Natural killer cell (primary cell): Measurements from ENCODE around the gene ICAM5. TPM values are rescaled to one million over a fixed set of nuclear protein-coding genes. Genes with fewer than 3 reads are reported as not detected.
A peak's percentile ranks its signal among the peaks of the same experiment; 100 is the strongest.

Experiments used
- ATAC-seq, 3 donors: fragments of 150-1000 bp in 2 of 3; fragments of 200-7000 bp in 1 of 3; cut with Tn5 transposase; 1 replicate in 1 of 3; 2 replicates in 2 of 3; pipeline ENCODE4 v1.10.0; 2021; ENCODE audit warnings: mild to moderate bottlenecking in 2 of 3, moderate library complexity in 2 of 3
- DNase-seq, 2 donors: peaks; one replicate each; pipeline versions ENCODE4 v3.0.0 to v3.0.0-alpha.2; 2013 to 2021; ENCODE audit warnings: mixed read lengths in 1 of 2
- H3K27ac ChIP-seq: one replicate; pipeline ENCODE4 v1.5.1; 2013; ENCODE audit warnings: mild to moderate bottlenecking, low read length
- H3K27me3 ChIP-seq: one replicate; pipeline ENCODE4 v1.6.1; 2013; ENCODE audit warnings: low read length; ENCODE audit not compliant: control insufficient read depth, insufficient read depth
- H3K36me3 ChIP-seq: one replicate; pipeline ENCODE4 v1.6.1; 2013; ENCODE audit warnings: low read length; ENCODE audit not compliant: control insufficient read depth, insufficient read depth
- H3K4me1 ChIP-seq: one replicate; pipeline ENCODE4 v1.6.1; 2013; ENCODE audit warnings: low read length; ENCODE audit not compliant: control insufficient read depth, insufficient read depth
- H3K4me3 ChIP-seq: one replicate; pipeline ENCODE4 v1.5.1; 2013; ENCODE audit warnings: low read length
- H3K9me3 ChIP-seq: one replicate; pipeline ENCODE4 v1.6.1; 2013; ENCODE audit warnings: low read length; ENCODE audit not compliant: control insufficient read depth, insufficient read depth
- H3K27ac Mint-ChIP-seq, 2 donors: one replicate each; pipeline ENCODE4 v1.8.0; 2022; ENCODE audit warnings: mild to moderate bottlenecking in 2 of 2, mixed read lengths in 2 of 2, moderate library complexity in 1 of 2
- H3K27me3 Mint-ChIP-seq, 2 donors: one replicate each; pipeline ENCODE4 v1.8.0; 2022; ENCODE audit warnings: low read depth in 2 of 2, mixed read lengths in 2 of 2
- H3K36me3 Mint-ChIP-seq: one replicate; pipeline ENCODE4 v1.8.0; 2022; ENCODE audit warnings: mixed read lengths
- H3K4me1 Mint-ChIP-seq, 2 donors: one replicate each; pipeline ENCODE4 v1.8.0; 2022; ENCODE audit warnings: mixed read lengths in 2 of 2
- H3K4me3 Mint-ChIP-seq: one replicate; pipeline ENCODE4 v1.8.0; 2022; ENCODE audit warnings: mild to moderate bottlenecking, moderate library complexity, mixed read lengths
- H3K9me3 Mint-ChIP-seq, 2 donors: one replicate each; pipeline ENCODE4 v1.8.0; 2022; ENCODE audit warnings: mixed read lengths in 2 of 2
- CTCF ChIP-seq: fragments of 200-600 bp; IDR thresholded peaks from one replicate; pipeline ENCODE4 v1.8.0; 2022; ENCODE audit warnings: antibody characterized with exemption
- WGBS: methylation state at CpG from one replicate; pipeline ENCODE4 v1.1.7; 2013; ENCODE audit warnings: missing lambda C conversion rate; ENCODE audit not compliant: insufficient coverage; 5-methylcytosine and 5-hydroxymethylcytosine counted together
- intact Hi-C: fragments of 100-400 bp; cut with micrococcal nuclease; formaldehyde crosslinking; loops from one replicate; pipeline ENCODE4 v1.14.2; 2022
- total RNA-seq, 4 donors: library from RNA; stranded (reverse); fragments of 120-200 nt in 1 of 4; gene quantifications; one replicate each; pipeline versions ENCODE4 v1.2.3 to v1.2.4, GENCODE V29; 2013 to 2022

The ICAM5 gene
- total RNA-seq, 3 donors from 2014 or later (not counting 1 experiment from before 2014, with no cell fraction given), result 1.1 to 1.6 (median 1.5) TPM

GRCh38 chr19:10269333-10270179, 20.2 kb upstream of the ICAM5 start:
- Histone ChIP-seq H3K4me1 (peaks cover 40% of the 10 kb centered on the region), H3K27ac (peak overlapping the region; percentile 97), H3K9me3 (no peaks in the 10 kb centered on the region), H3K36me3 (peaks cover 2% of the 10 kb centered on the region), H3K27me3 (no peaks in the 10 kb centered on the region), H3K4me3 (peak overlapping the region; percentile 83)
- peak; percentile 92 to 93 for DNase-seq
- intact Hi-C loops, result loop anchor here (1.0 to 5.0 kb wide), 7 partner anchors 21 to 168 kb away; partner anchors contain the start of genes ICAM3, RAVER1 and TYK2
- Mint-ChIP-seq H3K36me3 (no peaks in the 10 kb centered on the region), H3K4me3 (peak overlapping the region; percentile 90), H3K4me1 (peaks cover 24 to 39% of the 10 kb centered on the region in 2 donors), H3K9me3 (no peaks in the 10 kb centered on the region), H3K27ac (peak overlapping the region; percentile 94 to 96), H3K27me3 (no peaks in the 10 kb centered on the region)
- peak; percentile 56 to 68 (median 58) for ATAC-seq
- TF ChIP-seq CTCF, result peak; percentile 89
- 3% methylated on average over 59 of the region's 59 CpGs for WGBS

GRCh38 chr19:10270180-10270615, 19.6 kb upstream of the ICAM5 start:
- Mint-ChIP-seq H3K27ac (peak overlapping the region; percentile 94 to 96), H3K9me3 (no peaks in the 10 kb centered on the region), H3K27me3 (no peaks in the 10 kb centered on the region), H3K4me3 (peak overlapping the region; percentile 90), H3K4me1 (peaks cover 28 to 42% of the 10 kb centered on the region in 2 donors), H3K36me3 (no peaks in the 10 kb centered on the region)
- Histone ChIP-seq H3K4me1 (peaks cover 40% of the 10 kb centered on the region), H3K27me3 (no peaks in the 10 kb centered on the region), H3K4me3 (peak overlapping the region; percentile 83), H3K36me3 (peaks cover 9% of the 10 kb centered on the region), H3K27ac (peak overlapping the region; percentile 97), H3K9me3 (no peaks in the 10 kb centered on the region)
- no peak for TF ChIP-seq CTCF
- ATAC-seq (peak; percentile 52 to 85 (median 70)), DNase-seq (peak; percentile 85 to 86)
- WGBS, result under 1% methylated on average over 37 of the region's 37 CpGs
- intact Hi-C loops, result loop anchor here (2.0 to 5.0 kb wide), 5 partner anchors 21 to 167 kb away; partner anchors contain the start of genes RAVER1 and TYK2

- Histone ChIP-seq H3K27me3 (no peaks in the 10 kb centered on the region), H3K27ac (peak within 1 kb of the TSS; percentile 97), H3K4me1 (peaks cover 40% of the 10 kb centered on the region), H3K4me3 (peak within 1 kb of the TSS; percentile 83), H3K9me3 (no peaks in the 10 kb centered on the region), H3K36me3 (peaks cover 12% of the 10 kb centered on the region)
- intact Hi-C loops, result loop anchor here (2.0 to 5.0 kb wide), 5 partner anchors 20 to 166 kb away; partner anchors contain the start of genes RAVER1 and TYK2
- TF ChIP-seq CTCF, result no peak
- H3K9me3 Mint-ChIP-seq, result no peaks in the 10 kb centered on the region
- DNase-seq (peak; percentile 70 to 88), ATAC-seq (peak; percentile 49 to 75 (median 63))
- H3K4me1 Mint-ChIP-seq, result peaks cover 28 to 42% of the 10 kb centered on the region in 2 donors
- H3K36me3 Mint-ChIP-seq, result no peaks in the 10 kb centered on the region
- peak within 1 kb of the TSS; percentile 94 to 96 for H3K27ac Mint-ChIP-seq
- H3K4me3 Mint-ChIP-seq, result peak within 1 kb of the TSS; percentile 90
- no peaks in the 10 kb centered on the region for H3K27me3 Mint-ChIP-seq
- under 1% methylated on average over 51 of the region's 51 CpGs for WGBS
These were observed 18.9 kb upstream of the ICAM5 start, which contains the start of gene ICAM1 for GRCh38 chr19:10270616-10271394. Gene ICAM1, plus strand, starts transcription at chr19:10271120. Its CDS starts 40 bp downstream, at chr19:10271160.
